GM12892 (cell line): Measurements from ENCODE around the gene DLG1.

Experiments
- POLR2A ChIP-seq: IDR thresholded peaks from 2 replicates; pipeline ENCODE4 v1.6.1; 2011; ENCODE audit warnings: low read depth, low read length, control low read depth
- POLR2AphosphoS5 ChIP-seq: IDR thresholded peaks from 2 replicates; pipeline ENCODE4 v1.6.1; 2011; ENCODE audit warnings: low read depth, low read length, control low read depth

- TF ChIP-seq POLR2AphosphoS5 (no peak), POLR2A (no peak)
Measured at GRCh38 chr3:197050511-197050910, 247.9 kb downstream of the DLG1 start.
